ENCODE measurements around the gene ADAM15. TPM values are rescaled to one million over a fixed set of nuclear protein-coding genes. Genes with fewer than 3 reads are reported as not detected.

Gene ADAM15
- total and polyA plus RNA-seq, 9 donors = 17.0 to 149 (median 61.7) TPM

GRCh38 chr1:155014709-155015508, 36.2 kb upstream of the ADAM15 start:
- intact Hi-C loops (cut with DNase I) = loop anchor here in 1 of 4 donors (5.0 kb wide), 1 partner anchor 37 kb away; the partner anchor contains the start of gene ADAM15
- Histone ChIP-seq H3K27ac (no peak overlapping the region), H3K27me3 (no peaks in the 10 kb centered on the region), H3K9me3 (no peaks in the 10 kb centered on the region), H3K4me3 (no peak overlapping the region), H3K4me1 (ENCODE audit: insufficient read depth) (peaks cover 16% of the 10 kb centered on the region), H3K36me3 (no peaks in the 10 kb centered on the region)
- DNase-seq = peak in 2 of 5 donors; percentile 34 to 41
- WGBS, 3 donors = 86 to 89% (median 88%) methylated on average over 31 of the region's 31 CpGs
- no peak for TF ChIP-seq POLR2A (IDR thresholded peaks at IDR 0.05)
- TF ChIP-seq EP300 (IDR thresholded peaks at IDR 0.05) = no peak
- TF ChIP-seq CTCF (IDR thresholded peaks at IDR 0.05) = no peak

- H3K9me3 ChIP-seq = no peaks in the 10 kb centered on the region
- H3K27me3 ChIP-seq = no peaks in the 10 kb centered on the region
- no peak for TF ChIP-seq EP300 (IDR thresholded peaks at IDR 0.05)
- no peak for TF ChIP-seq POLR2A (IDR thresholded peaks at IDR 0.05)
- TF ChIP-seq CTCF (IDR thresholded peaks at IDR 0.05) = no peak
- no peak overlapping the region for H3K4me3 ChIP-seq
- 85 to 86% (median 86%) methylated on average over 16 of the region's 16 CpGs for WGBS, 3 donors
- intact Hi-C loops (cut with DNase I) = loop anchor here in 1 of 4 donors (5.0 kb wide), 1 partner anchor 37 kb away; the partner anchor contains the start of gene ADAM15
- no peak overlapping the region for H3K27ac ChIP-seq
- H3K4me1 ChIP-seq (ENCODE audit: insufficient read depth) = peaks cover 16% of the 10 kb centered on the region
- H3K36me3 ChIP-seq = no peaks in the 10 kb centered on the region
- peak in 2 of 5 donors; percentile 31 to 39 for DNase-seq
Observed at GRCh38 chr1:155015527-155016230, 35.4 kb upstream of the ADAM15 start.

- peak in 4 of 5 donors; percentile 32 to 52 (median 44) for DNase-seq
- peaks cover 13% of the 10 kb centered on the region for H3K4me1 ChIP-seq (ENCODE audit: insufficient read depth)
- TF ChIP-seq POLR2A (IDR thresholded peaks at IDR 0.05) (no peak), EP300 (IDR thresholded peaks at IDR 0.05) (no peak), CTCF (IDR thresholded peaks at IDR 0.05) (no peak)
Observed at GRCh38 chr1:155016231-155016831, 34.8 kb upstream of the ADAM15 start.

More at GRCh38 chr1:155016231-155016831, 34.8 kb upstream of the ADAM15 start:
- H3K4me3 ChIP-seq = no peak overlapping the region
- no peaks in the 10 kb centered on the region for H3K36me3 ChIP-seq
- WGBS, 3 donors = 84 to 91% (median 90%) methylated on average over 21 to 26 of the region's 26 CpGs
- no peaks in the 10 kb centered on the region for H3K27me3 ChIP-seq
- H3K9me3 ChIP-seq = no peaks in the 10 kb centered on the region
- intact Hi-C loops (cut with DNase I) = loop anchor here in 1 of 4 donors (5.0 kb wide), 1 partner anchor 36 kb away; the partner anchor contains the start of gene ADAM15
- H3K27ac ChIP-seq = peak overlapping the region; percentile 79 to 81
